GM23248 (cell line): ENCODE results near the gene SH3RF3. TPM values are rescaled to one million over a fixed set of nuclear protein-coding genes. Genes with fewer than 3 reads are reported as not detected.

Source experiments
- DNase-seq: peaks from one replicate; pipeline ENCODE4 v3.0.0-alpha.2; 2015
- H2AFZ ChIP-seq: fragments of 200-600 bp; sonication (generic); 2 replicates; pipeline ENCODE4 v1.6.1; 2016; ENCODE audit warnings: antibody characterized with exemption
- H3F3A ChIP-seq: fragments of 200-600 bp; sonication (generic); 2 replicates; pipeline ENCODE4 v1.6.1; 2016; ENCODE audit warnings: mild to moderate bottlenecking, antibody characterized with exemption, mixed run types; ENCODE audit not compliant: insufficient read depth
- H3K27ac ChIP-seq: fragments of 200-600 bp; sonication (generic); 2 replicates; pipeline ENCODE4 v1.5.1; 2016; ENCODE audit warnings: mild to moderate bottlenecking
- H3K27me3 ChIP-seq: fragments of 200-600 bp; sonication (generic); replicated peaks from 2 replicates; pipeline ENCODE4 v1.6.1; 2016; ENCODE audit warnings: mild to moderate bottlenecking; ENCODE audit not compliant: insufficient read depth
- H3K36me3 ChIP-seq: fragments of 200-600 bp; sonication (generic); 2 replicates; pipeline ENCODE4 v1.6.1; 2016; ENCODE audit warnings: low read depth, mild to moderate bottlenecking
- H3K4me1 ChIP-seq: fragments of 200-600 bp; sonication (generic); 2 replicates; pipeline ENCODE4 v1.6.1; 2016; ENCODE audit warnings: mild to moderate bottlenecking; ENCODE audit not compliant: insufficient read depth
- H3K4me2 ChIP-seq: fragments of 200-600 bp; sonication (generic); one replicate; pipeline ENCODE4 v1.6.1; 2016; ENCODE audit warnings: mild to moderate bottlenecking; ENCODE audit not compliant: unreplicated experiment
- H3K4me3 ChIP-seq: fragments of 200-600 bp; sonication (generic); 2 replicates; pipeline ENCODE4 v1.5.1; 2016; ENCODE audit warnings: mild to moderate bottlenecking
- H3K79me2 ChIP-seq: fragments of 200-600 bp; sonication (generic); 2 replicates; pipeline ENCODE4 v1.6.1; 2016; ENCODE audit warnings: mild to moderate bottlenecking; ENCODE audit not compliant: insufficient read depth
- H3K9ac ChIP-seq: fragments of 200-600 bp; sonication (generic); 2 replicates; pipeline ENCODE4 v1.6.1; 2016; ENCODE audit warnings: mild to moderate bottlenecking
- H3K9me2 ChIP-seq: fragments of 200-600 bp; sonication (generic); 2 replicates; pipeline ENCODE4 v1.6.1; 2016; ENCODE audit warnings: mixed run types, mild to moderate bottlenecking, moderate library complexity; ENCODE audit not compliant: insufficient read depth
- H3K9me3 ChIP-seq: fragments of 200-600 bp; sonication (generic); one replicate; pipeline ENCODE4 v1.6.1; 2017; ENCODE audit warnings: low read depth
- H4K20me1 ChIP-seq: fragments of 200-600 bp; sonication (generic); 2 replicates; pipeline ENCODE4 v1.6.0; 2016; ENCODE audit not compliant: insufficient read depth
- EZH2 ChIP-seq: fragments of 200-600 bp; sonication (generic); IDR thresholded peaks from 2 replicates; pipeline ENCODE4 v1.6.1; 2018; ENCODE audit warnings: antibody characterized with exemption, mild to moderate bottlenecking; ENCODE audit not compliant: insufficient read depth, poor library complexity, severe bottlenecking
- EZH2phosphoT487 ChIP-seq: fragments of 200-600 bp; sonication (generic); IDR thresholded peaks from 2 replicates; pipeline ENCODE4 v1.6.1; 2018; ENCODE audit warnings: antibody characterized with exemption, moderate library complexity, mild to moderate bottlenecking, low read depth; ENCODE audit not compliant: insufficient read depth
- WGBS, 2 experiments: methylation state at CpG; one replicate each; pipeline ENCODE4 v1.1.6; 2015 to 2017; ENCODE audit warnings: low lambda C conversion rate in 2 of 2, low coverage in 1 of 2; ENCODE audit errors: missing lambda C conversion rate in 2 of 2; 5-methylcytosine and 5-hydroxymethylcytosine counted together
- in situ Hi-C: fragments of 300-500 bp; cut with MboI; formaldehyde crosslinking; loops from 2 replicates; pipeline ENCODE4 v1.15.0; 2020
- polyA plus RNA-seq: library from polyadenylated mRNA; unstranded; fragments of >200 nt; fragmentation: Nextera tagmentation; extraction: Ambion mirVana; gene quantifications from 2 replicates; pipeline ENCODE4 v1.2.1, GENCODE V29; 2016
- total RNA-seq: library from RNA; depleted of rRNA; stranded (reverse); fragments of >200 nt; shearing (Covaris generic); gene quantifications from 2 replicates; pipeline ENCODE4 v1.2.3, GENCODE V29; 2014

The SH3RF3 gene
- total and polyA plus RNA-seq, 2 experiments from 2014 or later, result 1.5 to 5.2 TPM

DNA sequence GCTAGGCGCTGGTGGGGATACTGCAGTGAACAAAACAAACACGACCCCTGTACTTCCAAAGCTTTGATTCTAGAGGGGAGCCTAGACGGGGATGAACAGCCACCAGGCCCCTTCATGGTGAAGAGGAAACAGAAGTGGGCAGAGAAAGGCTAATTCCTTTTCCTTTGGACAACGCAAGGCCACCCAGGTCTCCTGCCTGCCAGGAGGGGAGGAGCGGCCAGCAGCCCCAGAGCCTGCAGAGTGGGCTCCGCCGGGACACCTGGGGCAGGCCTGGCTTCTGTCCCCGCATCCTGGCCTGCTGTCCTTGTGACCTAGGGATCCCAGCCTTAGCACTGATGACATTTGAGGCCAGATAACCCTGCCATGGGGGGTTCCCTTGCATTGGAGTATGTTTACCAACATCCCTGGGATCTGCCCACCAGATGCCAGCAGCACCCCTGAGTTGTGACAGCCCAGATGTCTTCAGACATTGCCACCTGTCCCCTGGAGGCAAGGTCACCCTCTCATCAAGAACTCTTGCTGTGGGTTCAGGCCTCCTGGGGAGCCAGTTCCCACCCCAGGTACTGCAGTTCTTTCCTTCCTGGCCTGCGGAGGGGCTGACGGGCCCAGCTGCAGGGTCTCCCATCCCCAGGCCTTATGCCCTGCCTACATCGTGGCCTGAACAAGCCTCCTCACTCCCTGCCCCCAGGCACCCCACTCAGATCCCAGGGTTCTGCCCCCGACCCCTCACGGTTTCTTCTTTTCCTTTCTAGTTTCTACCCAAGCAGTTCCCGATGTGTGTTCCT is 359.1 kb downstream of the SH3RF3 start:
- H3K27me3 ChIP-seq, result no peaks in the 10 kb centered on the region
- H3K9me2 ChIP-seq, result no peaks in the 10 kb centered on the region
- WGBS, 2 experiments, result 90 to 91% methylated on average over 14 of the region's 14 CpGs
- H3K4me1 ChIP-seq, result no peaks in the 10 kb centered on the region
- DNase-seq, result no peak
- no peak overlapping the region for H3K9ac ChIP-seq
- H3K36me3 ChIP-seq, result no peaks in the 10 kb centered on the region
- TF ChIP-seq EZH2phosphoT487, result no peak
- TF ChIP-seq EZH2, result no peak
- no peaks in the 10 kb centered on the region for H3K9me3 ChIP-seq
- in situ Hi-C loops, result no loop called here
- H3K79me2 ChIP-seq, result no peaks in the 10 kb centered on the region
- no peaks in the 10 kb centered on the region for H4K20me1 ChIP-seq
- H3F3A ChIP-seq, result no peaks in the 10 kb centered on the region
- H2AFZ ChIP-seq, result no peak overlapping the region
- no peak overlapping the region for H3K4me3 ChIP-seq
- no peak overlapping the region for H3K27ac ChIP-seq
- H3K4me2 ChIP-seq, result no peak overlapping the region

GRCh38 chr2:109489296-109489695 is 360.3 kb downstream of the SH3RF3 start:
- in situ Hi-C loops, result no loop called here

GRCh38 chr2:109493176-109493935 is 364.4 kb downstream of the SH3RF3 start:
- Histone ChIP-seq H3K27me3 (no peaks in the 10 kb centered on the region), H3K4me2 (no peak overlapping the region), H4K20me1 (no peaks in the 10 kb centered on the region), H3K4me3 (no peak overlapping the region), H3K9ac (no peak overlapping the region), H3K9me3 (no peaks in the 10 kb centered on the region), H3K9me2 (no peaks in the 10 kb centered on the region), H3K79me2 (no peaks in the 10 kb centered on the region), H3K4me1 (peaks cover 15% of the 10 kb centered on the region), H3K36me3 (no peaks in the 10 kb centered on the region), H3F3A (peaks cover 15% of the 10 kb centered on the region), H3K27ac (no peak overlapping the region), H2AFZ (no peak overlapping the region)
- WGBS, 2 experiments, result 97 to 98% methylated on average over 4 of the region's 4 CpGs
- in situ Hi-C loops, result no loop called here
- DNase-seq, result no peak
- TF ChIP-seq EZH2phosphoT487, result no peak
- TF ChIP-seq EZH2, result no peak

More at GRCh38 chr2:109489296-109489695, 360.3 kb downstream of the SH3RF3 start:
- no peaks in the 10 kb centered on the region for H3K36me3 ChIP-seq
- no peaks in the 10 kb centered on the region for H3K79me2 ChIP-seq
- no peaks in the 10 kb centered on the region for H3K9me2 ChIP-seq
- no peaks in the 10 kb centered on the region for H3K9me3 ChIP-seq
- no peak overlapping the region for H3K27ac ChIP-seq
- 96 to 99% methylated on average over 9 of the region's 9 CpGs for WGBS, 2 experiments
- H3K4me2 ChIP-seq, result no peak overlapping the region
- H3F3A ChIP-seq, result no peaks in the 10 kb centered on the region
- TF ChIP-seq EZH2, result no peak
- no peak for TF ChIP-seq EZH2phosphoT487
- H4K20me1 ChIP-seq, result no peaks in the 10 kb centered on the region
- H2AFZ ChIP-seq, result no peak overlapping the region
- H3K9ac ChIP-seq, result no peak overlapping the region
- no peak overlapping the region for H3K4me3 ChIP-seq
- no peaks in the 10 kb centered on the region for H3K27me3 ChIP-seq
- no peak for DNase-seq
- H3K4me1 ChIP-seq, result no peaks in the 10 kb centered on the region

DNA sequence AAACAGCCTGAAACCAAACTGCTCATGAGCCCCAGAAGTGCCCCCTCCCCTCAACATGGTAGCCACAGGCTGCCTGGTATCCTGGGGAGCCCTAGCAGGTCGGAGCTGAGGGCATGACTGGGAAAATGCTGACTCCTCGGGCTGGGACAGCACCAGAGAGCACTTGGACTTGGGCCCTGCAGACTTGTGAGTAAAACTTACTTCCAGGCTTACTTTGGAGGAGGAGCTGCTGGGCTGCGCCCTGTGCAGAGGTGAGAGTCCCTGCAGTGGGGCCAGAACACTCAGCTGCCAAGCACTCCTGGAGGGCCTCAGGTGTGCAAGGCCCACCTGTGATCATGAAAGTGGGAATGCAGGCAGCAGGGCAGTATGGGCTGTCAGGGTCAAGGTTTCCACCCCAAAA is 365.3 kb downstream of the SH3RF3 start:
- DNase-seq, result no peak
- peaks cover 15% of the 10 kb centered on the region for H3F3A ChIP-seq
- H3K79me2 ChIP-seq, result no peaks in the 10 kb centered on the region
- no peaks in the 10 kb centered on the region for H4K20me1 ChIP-seq
- H3K27ac ChIP-seq, result no peak overlapping the region
- H3K4me2 ChIP-seq, result no peak overlapping the region
- in situ Hi-C loops, result no loop called here
- WGBS, 2 experiments, result 62 to 70% methylated on average over 3 of the region's 3 CpGs
- no peak overlapping the region for H3K9ac ChIP-seq
- H3K9me2 ChIP-seq, result no peaks in the 10 kb centered on the region
- no peaks in the 10 kb centered on the region for H3K36me3 ChIP-seq
- H2AFZ ChIP-seq, result no peak overlapping the region
- H3K4me3 ChIP-seq, result no peak overlapping the region
- peaks cover 16% of the 10 kb centered on the region for H3K4me1 ChIP-seq
- no peaks in the 10 kb centered on the region for H3K27me3 ChIP-seq
- no peaks in the 10 kb centered on the region for H3K9me3 ChIP-seq
- TF ChIP-seq EZH2 (no peak), EZH2phosphoT487 (no peak)
